AG04450 (cell line): ENCODE results near the gene DBR1. TPM values are rescaled to one million over a fixed set of nuclear protein-coding genes. Genes with fewer than 3 reads are reported as not detected.

Source experiments
- CTCF ChIA-PET: fragments of 300-600, 350-600 bp; formaldehyde crosslinking; extraction: SDS; loops from one replicate; lab custom pipeline; 2022; ENCODE audit warnings: antibody characterized with exemption, inconsistent platforms; lab: Charles Lee
- POLR2A ChIA-PET: fragments of 350-600 bp; formaldehyde crosslinking; extraction: SDS; loops from one replicate; lab custom pipeline; 2021; ENCODE audit warnings: antibody characterized with exemption, inconsistent platforms; lab: Yijun Ruan, JAX
- DNase-seq: peaks from one replicate; pipeline ENCODE4 v3.0.0-alpha.2; 2011; ENCODE audit warnings: low read depth, low spot score
- H3K27ac ChIP-seq: one replicate; pipeline ENCODE4 v1.5.1; 2012; ENCODE audit warnings: low read depth, low read length, control low read depth
- H3K27me3 ChIP-seq: one replicate; pipeline ENCODE4 v1.6.0; 2012; ENCODE audit warnings: low read length; ENCODE audit not compliant: control insufficient read depth, insufficient read depth
- H3K4me3 ChIP-seq: 2 replicates; pipeline ENCODE4 v1.5.1; 2011; ENCODE audit warnings: mild to moderate bottlenecking, low read depth, low read length, control low read depth
- H3K9me3 ChIP-seq: 2 replicates; pipeline ENCODE4 v1.5.1; 2012; ENCODE audit warnings: low read length; ENCODE audit not compliant: control insufficient read depth, insufficient read depth
- CTCF ChIP-seq: IDR thresholded peaks from 2 replicates; pipeline ENCODE4 v1.5.1; 2011; ENCODE audit warnings: low read depth, low read length, control low read depth, inconsistent platforms
- polyA minus RNA-seq: library from RNA; depleted of rRNA, polyadenylated mRNA; stranded (reverse); fragments of >200 nt; gene quantifications from 2 replicates; pipeline ENCODE4 v1.2.3, GENCODE V29; 2011; rRNA and poly(A)+ RNA removed
- polyA plus RNA-seq: library from polyadenylated mRNA; depleted of rRNA; stranded (reverse); fragments of >200 nt; gene quantifications from 2 replicates; pipeline ENCODE4 v1.2.3, GENCODE V29; 2011; rRNA removed

The DBR1 gene
- polyA plus RNA-seq: 10.5 and 12.8 TPM in 2 replicates
- 7.9 and 8.9 TPM in 2 replicates for polyA minus RNA-seq

GRCh38 chr3:138174421-138175131, at the start of gene DBR1:
Gene DBR1 (minus strand): TSS chr3:138174921. CDS start chr3:138174795, 126 bp downstream.
- Histone ChIP-seq H3K9me3 (no peaks in the 10 kb centered on the region; the same call in 1 of the 2 replicates), H3K27ac (peak within 1 kb of the TSS; percentile 55), H3K27me3 (no peaks in the 10 kb centered on the region), H3K4me3 (peak within 1 kb of the TSS; percentile 92)
- peak; percentile 61 for DNase-seq
- TF ChIP-seq CTCF: no peak
- ChIA-PET CTCF (interaction anchor here (0.6 to 2.2 kb wide), 5 partner anchors 28 to 251 kb away, joined by 3 to 13 read pairs (median 3); no protein-coding TSS in a partner anchor), POLR2A (interaction anchor here (0.6 to 2.1 kb wide), 6 partner anchors 13 to 421 kb away, joined by 3 to 15 read pairs (median 4); partner anchors contain the start of genes ARMC8 and DZIP1L)

- no peaks in the 10 kb centered on the region for H3K27me3 ChIP-seq
- no peaks in the 10 kb centered on the region for H3K9me3 ChIP-seq
- DNase-seq: no peak
- no peak for TF ChIP-seq CTCF
- no peak overlapping the region for H3K4me3 ChIP-seq
- H3K27ac ChIP-seq: no peak overlapping the region
- CTCF ChIA-PET: no interaction called here
- POLR2A ChIA-PET: no interaction called here
Measured at GRCh38 chr3:138222942-138223287, 48.2 kb upstream of the DBR1 start.

GRCh38 chr3:138222131-138222941, 47.6 kb upstream of the DBR1 start:
- POLR2A ChIA-PET: no interaction called here
- no peaks in the 10 kb centered on the region for H3K9me3 ChIP-seq
- no peak for DNase-seq
- CTCF ChIA-PET: no interaction called here
- H3K27me3 ChIP-seq: no peaks in the 10 kb centered on the region
- no peak overlapping the region for H3K4me3 ChIP-seq
- TF ChIP-seq CTCF: no peak
- no peak overlapping the region for H3K27ac ChIP-seq

GRCh38 chr3:138220788-138221187, 46.1 kb upstream of the DBR1 start:
- Histone ChIP-seq H3K27ac (no peak overlapping the region), H3K27me3 (no peaks in the 10 kb centered on the region), H3K9me3 (no peaks in the 10 kb centered on the region), H3K4me3 (no peak overlapping the region)
- no peak for DNase-seq
- POLR2A ChIA-PET: no interaction called here
- CTCF ChIA-PET: no interaction called here
- no peak for TF ChIP-seq CTCF

DNA sequence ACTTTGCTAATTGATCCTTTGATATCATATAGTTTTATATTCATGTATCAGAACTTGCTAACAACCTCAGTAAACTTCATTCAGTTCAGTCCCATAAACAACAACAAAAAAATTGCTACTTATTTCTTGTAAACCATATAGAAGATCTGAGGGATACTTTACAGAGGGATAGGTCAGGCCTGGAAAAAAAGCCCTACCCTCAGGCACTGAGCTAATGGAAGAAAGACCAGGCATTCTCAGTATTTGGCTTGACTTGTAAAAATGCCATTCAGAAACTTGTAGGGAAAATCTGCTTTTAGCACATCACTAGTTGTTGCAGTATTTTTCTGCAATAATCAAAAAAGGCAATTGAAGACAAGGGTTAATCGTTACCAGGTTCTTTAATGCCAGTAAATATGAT, 45.5 kb upstream of the DBR1 start:
- Histone ChIP-seq H3K4me3 (no peak overlapping the region), H3K27me3 (no peaks in the 10 kb centered on the region), H3K9me3 (no peaks in the 10 kb centered on the region), H3K27ac (no peak overlapping the region)
- TF ChIP-seq CTCF: no peak
- CTCF ChIA-PET: no interaction called here
- POLR2A ChIA-PET: no interaction called here
- no peak for DNase-seq
